NB4 (cell line): ENCODE measurements around the gene RGL4.
"Not testable (repeated sequence)": the region's sequence is repeated elsewhere in the genome, so short reads cannot be mapped to it uniquely, and the experiment has no call there.

Source experiments
- DNase-seq: peaks from one replicate; pipeline ENCODE4 v3.0.0; 2010; ENCODE audit warnings: low read depth
- H3K4me3 ChIP-seq: one replicate; pipeline ENCODE4 v1.5.1; 2011; ENCODE audit warnings: mild to moderate bottlenecking, low read depth, low read length, moderate library complexity
- CTCF ChIP-seq: IDR thresholded peaks from one replicate; pipeline ENCODE4 v1.5.1; 2012; ENCODE audit warnings: low read depth, low read length
- MAX ChIP-seq: IDR thresholded peaks from 2 replicates; pipeline ENCODE4 v1.6.1; 2011; ENCODE audit warnings: low read depth, low read length
- MYC ChIP-seq: IDR thresholded peaks from 2 replicates; pipeline ENCODE4 v1.6.1; 2011; ENCODE audit warnings: low read depth, low read length
- POLR2A ChIP-seq: IDR thresholded peaks from 2 replicates; pipeline ENCODE4 v1.6.1; 2011; ENCODE audit warnings: mild to moderate bottlenecking; ENCODE audit not compliant: insufficient read length; ENCODE audit errors: extremely low read depth

RGL4 gene

GRCh38 chr22:23690713-23691112 is at the start of gene RGL4:
TSS of gene RGL4 (plus strand) at chr22:23691013. CDS start at chr22:23692031, 1,018 bp downstream.
- TF ChIP-seq MYC (no peak), MAX (no peak), POLR2A (no peak), CTCF (no peak)
- DNase-seq: no peak
- H3K4me3 ChIP-seq: no peak within 1 kb of the TSS

- not testable (repeated sequence) for DNase-seq, H3K4me3 ChIP-seq
These were observed 44.3 kb upstream of the RGL4 start for GRCh38 chr22:23646526-23646925.

- DNase-seq: no peak
- TF ChIP-seq MAX (no peak), MYC (no peak), POLR2A (no peak), CTCF (no peak)
- no peak overlapping the region for H3K4me3 ChIP-seq
These were observed 41.7 kb upstream of the RGL4 start for GRCh38 chr22:23649071-23649501.

GRCh38 chr22:23651676-23652075 is 39.1 kb upstream of the RGL4 start:
- TF ChIP-seq MYC: no peak
- no peak for TF ChIP-seq CTCF
- TF ChIP-seq MAX: no peak
- DNase-seq: no peak

GRCh38 chr22:23652286-23652685 is 38.5 kb upstream of the RGL4 start:
- no peak overlapping the region for H3K4me3 ChIP-seq
- DNase-seq: no peak
- TF ChIP-seq POLR2A: no peak
- no peak for TF ChIP-seq CTCF
- no peak for TF ChIP-seq MYC
- TF ChIP-seq MAX: no peak

More at GRCh38 chr22:23651676-23652075, 39.1 kb upstream of the RGL4 start:
- H3K4me3 ChIP-seq: no peak overlapping the region

GRCh38 chr22:23652711-23653110 is 38.1 kb upstream of the RGL4 start:
- DNase-seq: no peak
- TF ChIP-seq MAX (no peak), CTCF (no peak), MYC (no peak), POLR2A (no peak)
- H3K4me3 ChIP-seq: no peak overlapping the region
